HG03095 (cell line): ENCODE data around the gene LCNL1.
"Not testable (repeated sequence)": the region's sequence is repeated elsewhere in the genome, so short reads cannot be mapped to it uniquely, and the experiment has no call there.

Experiments
- ATAC-seq: cut with Tn5 transposase; IDR thresholded peaks from one replicate; pipeline ENCODE4 v1.9.1; 2021; ENCODE audit warnings: moderate library complexity; ENCODE audit not compliant: unreplicated experiment

The LCNL1 gene

GRCh38 chr9:137021979-137022661, 39.3 kb downstream of the LCNL1 start:
- ATAC-seq, result no peak

GRCh38 chr9:137022662-137023008, 39.8 kb downstream of the LCNL1 start:
- no peak for ATAC-seq

- ATAC-seq, result no peak
Measured at GRCh38 chr9:137023157-137023556, 40.4 kb downstream of the LCNL1 start.

- no peak for ATAC-seq
Measured at GRCh38 chr9:137023583-137023991, 40.8 kb downstream of the LCNL1 start.

GRCh38 chr9:137025517-137025966, 42.7 kb downstream of the LCNL1 start:
- no peak for ATAC-seq

- no peak for ATAC-seq
Measured at GRCh38 chr9:137026384-137026783, 43.6 kb downstream of the LCNL1 start.

- ATAC-seq, result no peak
Measured at GRCh38 chr9:137026828-137027227, 44.0 kb downstream of the LCNL1 start.

- ATAC-seq, result no peak
Measured at GRCh38 chr9:137027369-137028262, 44.8 kb downstream of the LCNL1 start, which contains the start of gene ABCA2. TSS of gene ABCA2 (minus strand) at chr9:137028237. CDS start at chr9:137028140, 97 bp downstream.

- ATAC-seq, result no peak
Measured at GRCh38 chr9:137028263-137029057, 45.7 kb downstream of the LCNL1 start.

GRCh38 chr9:137029058-137029936, 46.5 kb downstream of the LCNL1 start:
- ATAC-seq, result no peak

- no peak for ATAC-seq
Measured at GRCh38 chr9:137030006-137030405, 47.2 kb downstream of the LCNL1 start.

GRCh38 chr9:137030538-137031527, 48.0 kb downstream of the LCNL1 start:
- ATAC-seq, result no peak

- no peak for ATAC-seq
Measured at GRCh38 chr9:137031904-137032640, 49.3 kb downstream of the LCNL1 start, which contains the start of gene FUT7. TSS of gene FUT7 (minus strand) at chr9:137032088. CDS start at chr9:137031991, 97 bp downstream.

GRCh38 chr9:137032858-137033257, 50.1 kb downstream of the LCNL1 start:
- no peak for ATAC-seq

GRCh38 chr9:137033481-137033880, 50.7 kb downstream of the LCNL1 start:
- ATAC-seq, result not testable (repeated sequence)

GRCh38 chr9:137034039-137034708, 51.4 kb downstream of the LCNL1 start:
- no peak for ATAC-seq

GRCh38 chr9:137034709-137035506, 52.1 kb downstream of the LCNL1 start:
- ATAC-seq, result peak; percentile 53
